C4-2B (cell line): ENCODE measurements around the gene RASD2.

ENCODE experiments used
- CTCF ChIP-seq: fragments of 450-650 bp; conservative IDR thresholded peaks from 2 replicates; pipeline ENCODE4 v1.5.1; 2017; ENCODE audit warnings: mild to moderate bottlenecking
- ZFX ChIP-seq: fragments of 450-650 bp; IDR thresholded peaks from 2 replicates; pipeline ENCODE4 v1.6.1; 2017

GRCh38 chr22:35580351-35581022 lies 39.9 kb downstream of the RASD2 start:
- no peak for TF ChIP-seq CTCF
- no peak for TF ChIP-seq ZFX
